ENCODE data around the gene NAALADL1. TPM values are rescaled to one million over a fixed set of nuclear protein-coding genes. Genes with fewer than 3 reads are reported as not detected.
"Not testable (repeated sequence)": the region's sequence is repeated elsewhere in the genome, so short reads cannot be mapped to it uniquely, and the experiment has no call there.

NAALADL1 gene
- total RNA-seq, 1 donor from 2014 or later: 8.4 TPM

GRCh38 chr11:65008016-65008415, 50.3 kb downstream of the NAALADL1 start:
- Histone ChIP-seq H3K9me3 (ENCODE audit: control insufficient read depth in 3 of 3, low read length in 3 of 3) (no peaks in the 10 kb centered on the region), H3K36me3 (ENCODE audit: control insufficient read depth in 3 of 3, insufficient read depth in 3 of 3, low read length in 3 of 3) (no peaks in the 10 kb centered on the region), H3K4me3 (ENCODE audit: low read length in 3 of 3) (no peak overlapping the region), H3K4me1 (ENCODE audit: control insufficient read depth in 3 of 3, insufficient read depth in 3 of 3, low read length in 3 of 3) (peaks cover under 1 to 3% (median 3%) of the 10 kb centered on the region in 3 donors), H3K27me3 (ENCODE audit: control insufficient read depth in 3 of 3, insufficient read depth in 3 of 3, low read length in 3 of 3) (no peaks in the 10 kb centered on the region), H3K9ac (ENCODE audit: low read depth in 1 of 3, low read length in 3 of 3) (no peak overlapping the region), H3K27ac (ENCODE audit: low read depth, low read length) (no peak overlapping the region)

GRCh38 chr11:65003968-65004367, 54.4 kb downstream of the NAALADL1 start:
- not testable (repeated sequence) for H3K4me3 ChIP-seq (ENCODE audit: low read length in 3 of 3); H3K9me3 ChIP-seq (ENCODE audit: control insufficient read depth in 3 of 3, low read length in 3 of 3); H3K9ac ChIP-seq (ENCODE audit: low read depth in 1 of 3, low read length in 3 of 3); H3K27me3 ChIP-seq (ENCODE audit: control insufficient read depth in 3 of 3, insufficient read depth in 3 of 3, low read length in 3 of 3); H3K27ac ChIP-seq (ENCODE audit: low read depth, low read length); H3K36me3 ChIP-seq (ENCODE audit: control insufficient read depth in 3 of 3, insufficient read depth in 3 of 3, low read length in 3 of 3); H3K4me1 ChIP-seq (ENCODE audit: control insufficient read depth in 3 of 3, insufficient read depth in 3 of 3, low read length in 3 of 3)

GRCh38 chr11:65003282-65003681, 55.1 kb downstream of the NAALADL1 start:
- no peaks in the 10 kb centered on the region for H3K36me3 ChIP-seq (ENCODE audit: control insufficient read depth in 3 of 3, insufficient read depth in 3 of 3, low read length in 3 of 3)

GRCh38 chr11:65002706-65003105, 55.6 kb downstream of the NAALADL1 start:
- Histone ChIP-seq H3K4me1 (ENCODE audit: control insufficient read depth in 3 of 3, insufficient read depth in 3 of 3, low read length in 3 of 3) (no peaks in the 10 kb centered on the region), H3K4me3 (ENCODE audit: low read length in 3 of 3) (no peak overlapping the region), H3K9me3 (ENCODE audit: control insufficient read depth in 3 of 3, low read length in 3 of 3) (no peaks in the 10 kb centered on the region), H3K36me3 (ENCODE audit: control insufficient read depth in 3 of 3, insufficient read depth in 3 of 3, low read length in 3 of 3) (no peaks in the 10 kb centered on the region), H3K27me3 (ENCODE audit: control insufficient read depth in 3 of 3, insufficient read depth in 3 of 3, low read length in 3 of 3) (no peaks in the 10 kb centered on the region), H3K9ac (ENCODE audit: low read depth in 1 of 3, low read length in 3 of 3) (no peak overlapping the region), H3K27ac (ENCODE audit: low read depth, low read length) (no peak overlapping the region)

More at GRCh38 chr11:65003282-65003681, 55.1 kb downstream of the NAALADL1 start:
- no peaks in the 10 kb centered on the region for H3K27me3 ChIP-seq (ENCODE audit: control insufficient read depth in 3 of 3, insufficient read depth in 3 of 3, low read length in 3 of 3)
- no peak overlapping the region for H3K4me3 ChIP-seq (ENCODE audit: low read length in 3 of 3)
- no peak overlapping the region for H3K9ac ChIP-seq (ENCODE audit: low read depth in 1 of 3, low read length in 3 of 3)
- H3K4me1 ChIP-seq (ENCODE audit: control insufficient read depth in 3 of 3, insufficient read depth in 3 of 3, low read length in 3 of 3): no peaks in the 10 kb centered on the region
- H3K27ac ChIP-seq (ENCODE audit: low read depth, low read length): no peak overlapping the region
- no peaks in the 10 kb centered on the region for H3K9me3 ChIP-seq (ENCODE audit: control insufficient read depth in 3 of 3, low read length in 3 of 3)

- no peak overlapping the region for H3K27ac ChIP-seq (ENCODE audit: low read depth, low read length)
- H3K4me1 ChIP-seq (ENCODE audit: control insufficient read depth in 3 of 3, insufficient read depth in 3 of 3, low read length in 3 of 3): peaks cover 11 to 19% (median 15%) of the 10 kb centered on the region in 3 donors
- H3K9me3 ChIP-seq (ENCODE audit: control insufficient read depth in 3 of 3, low read length in 3 of 3): no peaks in the 10 kb centered on the region
- H3K27me3 ChIP-seq (ENCODE audit: control insufficient read depth in 3 of 3, insufficient read depth in 3 of 3, low read length in 3 of 3): no peaks in the 10 kb centered on the region
- H3K4me3 ChIP-seq (ENCODE audit: low read length in 3 of 3): no peak overlapping the region
- no peaks in the 10 kb centered on the region for H3K36me3 ChIP-seq (ENCODE audit: control insufficient read depth in 3 of 3, insufficient read depth in 3 of 3, low read length in 3 of 3)
- no peak overlapping the region for H3K9ac ChIP-seq (ENCODE audit: low read depth in 1 of 3, low read length in 3 of 3)
Observed at GRCh38 chr11:64999478-64999877, 58.9 kb downstream of the NAALADL1 start.

DNA sequence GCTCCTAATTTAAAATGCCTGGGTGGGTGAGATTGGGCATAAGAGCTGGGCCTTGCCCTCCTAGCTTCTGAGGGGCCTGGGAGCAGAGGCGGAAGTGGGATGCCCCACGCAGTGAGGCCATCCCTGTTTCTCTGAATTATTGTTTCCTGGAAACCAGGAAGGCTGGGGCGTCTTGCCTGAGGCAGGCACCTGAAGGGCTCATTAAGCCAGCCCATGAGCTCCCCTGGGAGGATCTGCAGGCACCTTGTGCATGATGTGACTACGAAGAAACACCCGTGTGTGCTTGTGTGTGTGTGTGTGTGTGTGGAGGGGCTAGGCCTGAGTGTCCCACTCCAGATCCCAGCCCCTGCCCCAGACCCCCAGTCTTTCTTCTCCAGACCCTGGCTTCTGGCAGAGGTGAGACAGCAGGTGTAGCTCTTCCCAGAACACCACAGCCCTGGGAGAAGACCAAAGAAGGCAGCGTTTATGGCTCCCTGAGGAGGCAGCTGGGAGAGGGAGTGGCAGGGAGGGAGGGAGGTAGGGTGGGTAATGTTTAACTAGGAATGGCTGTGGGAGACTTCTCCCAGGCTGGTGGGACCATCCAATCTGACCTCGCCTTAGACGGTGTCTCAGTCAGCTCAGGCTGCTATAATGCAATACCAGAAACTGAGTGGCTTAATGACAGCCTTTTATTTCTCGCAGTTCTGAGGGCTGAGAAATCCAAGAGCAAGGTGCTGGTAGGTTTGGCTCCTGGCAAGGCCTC, 59.5 kb downstream of the NAALADL1 start:
- no peaks in the 10 kb centered on the region for H3K9me3 ChIP-seq (ENCODE audit: control insufficient read depth in 3 of 3, low read length in 3 of 3)
- H3K4me3 ChIP-seq (ENCODE audit: low read length in 3 of 3): no peak overlapping the region
- no peak overlapping the region for H3K9ac ChIP-seq (ENCODE audit: low read depth in 1 of 3, low read length in 3 of 3)
- H3K27ac ChIP-seq (ENCODE audit: low read depth, low read length): no peak overlapping the region
- H3K4me1 ChIP-seq (ENCODE audit: control insufficient read depth in 3 of 3, insufficient read depth in 3 of 3, low read length in 3 of 3): peaks cover 11 to 19% (median 15%) of the 10 kb centered on the region in 3 donors
- H3K27me3 ChIP-seq (ENCODE audit: control insufficient read depth in 3 of 3, insufficient read depth in 3 of 3, low read length in 3 of 3): no peaks in the 10 kb centered on the region
- H3K36me3 ChIP-seq (ENCODE audit: control insufficient read depth in 3 of 3, insufficient read depth in 3 of 3, low read length in 3 of 3): peaks cover 0 to 2% (median 0%) of the 10 kb centered on the region in 3 donors

DNA sequence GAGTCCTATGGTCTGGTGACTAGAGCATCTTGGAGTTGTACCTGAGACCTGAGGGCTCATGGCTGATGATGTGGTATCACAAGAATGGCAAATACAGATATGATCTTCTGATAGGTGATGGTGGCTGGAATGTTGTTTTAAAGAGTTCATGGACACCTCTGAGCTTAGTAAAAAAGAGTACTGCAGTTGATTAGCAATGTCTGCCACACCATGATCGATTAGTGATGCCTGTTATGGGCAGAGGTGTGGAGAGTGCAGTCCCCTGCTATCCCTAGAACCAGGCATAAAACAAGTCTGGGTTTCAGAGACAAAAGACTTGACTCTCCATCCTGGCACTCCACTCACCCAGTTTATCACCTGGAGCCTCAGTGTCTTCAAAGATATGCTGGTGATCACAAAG, 60.2 kb downstream of the NAALADL1 start:
- H3K27ac ChIP-seq (ENCODE audit: low read depth, low read length): no peak overlapping the region
- H3K4me1 ChIP-seq (ENCODE audit: control insufficient read depth in 3 of 3, insufficient read depth in 3 of 3, low read length in 3 of 3): peaks cover 11 to 19% (median 15%) of the 10 kb centered on the region in 3 donors
- peaks cover 0 to 2% (median 0%) of the 10 kb centered on the region in 3 donors for H3K36me3 ChIP-seq (ENCODE audit: control insufficient read depth in 3 of 3, insufficient read depth in 3 of 3, low read length in 3 of 3)
- H3K4me3 ChIP-seq (ENCODE audit: low read length in 3 of 3): no peak overlapping the region
- no peaks in the 10 kb centered on the region for H3K9me3 ChIP-seq (ENCODE audit: control insufficient read depth in 3 of 3, low read length in 3 of 3)
- no peaks in the 10 kb centered on the region for H3K27me3 ChIP-seq (ENCODE audit: control insufficient read depth in 3 of 3, insufficient read depth in 3 of 3, low read length in 3 of 3)
- H3K9ac ChIP-seq (ENCODE audit: low read depth in 1 of 3, low read length in 3 of 3): no peak overlapping the region

DNA sequence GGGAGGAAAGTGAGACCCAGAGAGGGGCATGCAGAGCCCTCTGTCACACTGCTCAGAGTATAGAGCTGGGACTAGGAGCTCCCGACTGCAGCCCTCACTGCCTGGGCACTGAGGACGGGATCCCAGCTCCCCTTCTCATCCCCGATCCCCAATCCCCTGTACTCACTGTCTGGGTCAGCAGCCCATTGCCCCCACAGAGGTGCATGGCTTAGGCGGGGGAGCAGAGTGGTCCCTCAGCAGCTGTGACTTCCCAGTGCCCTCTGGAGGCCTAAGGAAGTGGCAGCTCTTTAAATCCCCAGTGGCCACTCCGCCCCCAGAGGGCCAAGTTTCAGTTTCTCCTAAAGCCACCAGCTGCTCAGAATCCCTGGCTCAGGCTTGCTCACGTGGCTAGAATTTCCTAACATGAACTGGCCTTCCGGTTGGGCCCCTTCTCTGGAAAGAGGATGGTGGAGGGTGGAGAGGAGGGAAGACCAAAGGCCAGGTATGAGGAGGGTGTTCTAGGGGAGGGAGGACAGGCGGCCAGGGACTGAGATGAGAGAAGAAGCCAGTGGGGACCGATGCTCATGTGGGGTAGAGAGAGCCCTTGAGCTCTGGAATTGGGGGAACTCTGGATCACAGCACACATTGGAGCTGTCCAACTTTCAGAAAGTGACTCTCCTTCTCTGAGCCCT, 61.5 kb downstream of the NAALADL1 start, which contains the start of gene BATF2:
TSS of gene BATF2 (minus strand) at position 262 of the 671 bp plus-strand sequence. CDS start at position 205, 57 bp downstream.
- Histone ChIP-seq H3K4me1 (ENCODE audit: control insufficient read depth in 3 of 3, insufficient read depth in 3 of 3, low read length in 3 of 3) (peaks cover 11 to 19% (median 15%) of the 10 kb centered on the region in 3 donors), H3K4me3 (ENCODE audit: low read length in 3 of 3) (peak within 1 kb of the TSS; percentile 82 to 86 (median 85)), H3K27me3 (ENCODE audit: control insufficient read depth in 3 of 3, insufficient read depth in 3 of 3, low read length in 3 of 3) (no peaks in the 10 kb centered on the region), H3K27ac (ENCODE audit: low read depth, low read length) (peak within 1 kb of the TSS; percentile 68), H3K9ac (ENCODE audit: low read depth in 1 of 3, low read length in 3 of 3) (peak within 1 kb of the TSS; percentile 78 to 84 (median 80)), H3K36me3 (ENCODE audit: control insufficient read depth in 3 of 3, insufficient read depth in 3 of 3, low read length in 3 of 3) (peaks cover 0 to 2% (median 0%) of the 10 kb centered on the region in 3 donors), H3K9me3 (ENCODE audit: control insufficient read depth in 3 of 3, low read length in 3 of 3) (no peaks in the 10 kb centered on the region)

- Histone ChIP-seq H3K9me3 (ENCODE audit: control insufficient read depth in 3 of 3, low read length in 3 of 3) (no peaks in the 10 kb centered on the region), H3K4me1 (ENCODE audit: control insufficient read depth in 3 of 3, insufficient read depth in 3 of 3, low read length in 3 of 3) (peaks cover 11 to 19% (median 15%) of the 10 kb centered on the region in 3 donors), H3K9ac (ENCODE audit: low read depth in 1 of 3, low read length in 3 of 3) (peak overlapping the region; percentile 78 to 84 (median 80)), H3K4me3 (ENCODE audit: low read length in 3 of 3) (peak overlapping the region; percentile 82 to 86 (median 85)), H3K36me3 (ENCODE audit: control insufficient read depth in 3 of 3, insufficient read depth in 3 of 3, low read length in 3 of 3) (peaks cover 0 to 2% (median 0%) of the 10 kb centered on the region in 3 donors), H3K27ac (ENCODE audit: low read depth, low read length) (peak overlapping the region; percentile 68), H3K27me3 (ENCODE audit: control insufficient read depth in 3 of 3, insufficient read depth in 3 of 3, low read length in 3 of 3) (no peaks in the 10 kb centered on the region)
Observed at GRCh38 chr11:64996327-64996709, 62.0 kb downstream of the NAALADL1 start.
